Psoas muscle (tissue), 8 donors: ENCODE results near the gene PREX1. TPM values are rescaled to one million over a fixed set of nuclear protein-coding genes. Genes with fewer than 3 reads are reported as not detected.

Experiments
- ATAC-seq, 4 donors: fragments of 200-7000 bp; cut with Tn5 transposase; one replicate each; pipeline ENCODE4 v1.9.1; 2020; ENCODE audit warnings: moderate library complexity in 3 of 4, mild to moderate bottlenecking in 2 of 4
- DNase-seq, 2 donors: peaks; one replicate each; pipeline ENCODE4 v3.0.0-alpha.2; 2020
- H3K27ac ChIP-seq: fragments of 200-600 bp; one replicate; pipeline ENCODE4 v1.8.0; 2022
- H3K27me3 ChIP-seq, 3 donors: fragments of 200-600 bp in 1 of 3; one replicate each; pipeline versions ENCODE4 v1.6.1 to v1.8.0; 2013 to 2022; ENCODE audit warnings: low read length in 2 of 3, mild to moderate bottlenecking in 2 of 3, moderate library complexity in 1 of 3; ENCODE audit not compliant: insufficient read depth in 3 of 3
- H3K36me3 ChIP-seq, 2 donors: fragments of 200-600 bp in 1 of 2; one replicate each; pipeline versions ENCODE4 v1.6.1 to v1.8.0; 2013 to 2022; ENCODE audit warnings: low read depth in 1 of 2, mild to moderate bottlenecking in 1 of 2, moderate library complexity in 1 of 2; ENCODE audit not compliant: insufficient read depth in 1 of 2
- H3K4me1 ChIP-seq: fragments of 200-600 bp; one replicate; pipeline ENCODE4 v1.8.0; 2022
- H3K4me3 ChIP-seq: fragments of 200-600 bp; one replicate; pipeline ENCODE4 v1.8.0; 2022; ENCODE audit warnings: mild to moderate bottlenecking
- H3K9me3 ChIP-seq: fragments of 200-600 bp; one replicate; pipeline ENCODE4 v1.8.0; 2022
- CTCF ChIP-seq: fragments of 200-600 bp; IDR thresholded peaks from one replicate; pipeline ENCODE4 v1.8.0; 2022; ENCODE audit warnings: antibody characterized with exemption
- WGBS, 3 donors: extraction: QIAGEN DNeasy Blood & Tissue Kit; methylation state at CpG; one replicate each; pipeline versions ENCODE4 v1.1.6 to v1.1.7; 2013; 5-methylcytosine and 5-hydroxymethylcytosine counted together
- intact Hi-C, 2 donors: fragments of 100-400 bp; cut with DNase I; formaldehyde crosslinking; loops; one replicate each; pipeline versions ENCODE4 v1.11.0 to v1.14.2; 2022
- polyA plus RNA-seq, 3 donors: library from polyadenylated mRNA; stranded (reverse); fragments of 200-250 nt; gene quantifications; one replicate each; pipeline ENCODE4 v1.2.3, GENCODE V29; 2013
- total RNA-seq, 4 donors: library from RNA; stranded (reverse); fragmentation: NEBNext Ultra II Directional in 2 of 4; extraction: Animal tissue kit (Norgen Biotek cat#: 25700) in 2 of 4; gene quantifications; one replicate each; pipeline versions ENCODE4 v1.2.1 to v1.2.4, GENCODE V29; 2021 to 2023
- donor health status: healthy with polysubstance abuse.
- donor health status: DM: no; HTN: no; CAD: no; lungs with moderate emphysema.
- donor health status: Bipolar disorder and iron deficiency.
- donor health status: healthy.
- donor health status: DM: yes; HTN: yes; CAD: no.
- donor health status: DM: no; HTN: no; CAD: no.
- donor health status: DM: no; HTN: no; CAD: no.
- donor health status: DM: yes; HTN: yes; CAD: no.

Gene PREX1
- total and polyA plus RNA-seq, 7 donors = 2.5 to 8.3 (median 5.3) TPM

GRCh38 chr20:48631114-48632016 lies 196.4 kb downstream of the PREX1 start:
- no peak for TF ChIP-seq CTCF
- H3K36me3 ChIP-seq = peaks cover 0 to 14% of the 10 kb centered on the region in 2 donors

GRCh38 chr20:48630342-48631075 lies 197.3 kb downstream of the PREX1 start:
- no peak for DNase-seq
- Histone ChIP-seq H3K27ac (no peak overlapping the region), H3K27me3 (no peaks in the 10 kb centered on the region), H3K4me3 (no peak overlapping the region), H3K4me1 (no peaks in the 10 kb centered on the region), H3K36me3 (peaks cover 0 to 21% of the 10 kb centered on the region in 2 donors), H3K9me3 (no peaks in the 10 kb centered on the region)
- no peak for TF ChIP-seq CTCF
- no peak for ATAC-seq
- 88 to 96% (median 91%) methylated on average over 17 to 18 of the region's 18 CpGs for WGBS, 3 donors
- intact Hi-C loops = no loop called here

More at GRCh38 chr20:48631114-48632016, 196.4 kb downstream of the PREX1 start:
- Histone ChIP-seq H3K27ac (no peak overlapping the region), H3K27me3 (no peaks in the 10 kb centered on the region), H3K9me3 (no peaks in the 10 kb centered on the region), H3K4me1 (no peaks in the 10 kb centered on the region), H3K4me3 (no peak overlapping the region)
- ATAC-seq (no peak), DNase-seq (no peak)
- intact Hi-C loops = no loop called here
- WGBS, 3 donors = 79 to 87% (median 82%) methylated on average over 16 of the region's 16 CpGs

- TF ChIP-seq CTCF = no peak
- no peaks in the 10 kb centered on the region for H3K4me1 ChIP-seq
- no peaks in the 10 kb centered on the region for H3K27me3 ChIP-seq
- H3K9me3 ChIP-seq = no peaks in the 10 kb centered on the region
- no peak overlapping the region for H3K4me3 ChIP-seq
- intact Hi-C loops = no loop called here
- no peak overlapping the region for H3K27ac ChIP-seq
- 87 to 90% (median 89%) methylated on average over 9 of the region's 9 CpGs for WGBS, 3 donors
- ATAC-seq (no peak), DNase-seq (no peak)
- peaks cover 0 to 27% of the 10 kb centered on the region in 2 donors for H3K36me3 ChIP-seq
Measured at GRCh38 chr20:48629960-48630315, 197.9 kb downstream of the PREX1 start.

GRCh38 chr20:48629069-48629959 lies 198.5 kb downstream of the PREX1 start:
- Histone ChIP-seq H3K4me3 (no peak overlapping the region), H3K9me3 (no peaks in the 10 kb centered on the region), H3K27me3 (no peaks in the 10 kb centered on the region), H3K27ac (no peak overlapping the region), H3K4me1 (no peaks in the 10 kb centered on the region), H3K36me3 (peaks cover 0 to 29% of the 10 kb centered on the region in 2 donors)
- intact Hi-C loops = no loop called here
- peak in 1 of 2 donors; percentile 37 for DNase-seq
- WGBS, 3 donors = 80 to 88% (median 82%) methylated on average over 15 of the region's 15 CpGs
- ATAC-seq = no peak
- TF ChIP-seq CTCF = no peak
